ENCODE measurements around the gene IGFBP6. TPM values are rescaled to one million over a fixed set of nuclear protein-coding genes. Genes with fewer than 3 reads are reported as not detected.

Gene IGFBP6
- total RNA-seq, 1 experiment from 2014 or later = 6.4 TPM

GRCh38 chr12:53049571-53050318 lies 47.7 kb upstream of the IGFBP6 start, which contains the start of gene TNS2 (continued):
- TF ChIP-seq AFF4 (CRISPR knock-in tag; IDR thresholded peaks at IDR 0.05; ENCODE audit: borderline replicate concordance) (no peak), ERG (CRISPR knock-in tag; IDR thresholded peaks at IDR 0.05) (no peak), CREM (CRISPR knock-in tag; IDR thresholded peaks at IDR 0.05) (no peak), TEAD1 (CRISPR knock-in tag; IDR thresholded peaks at IDR 0.05) (0 out of 2 replicates have a peak, but pooled peaks have one; percentile 34), GABPB1 (CRISPR knock-in tag; IDR thresholded peaks at IDR 0.05) (peak; percentile 13; the same call in 1 of the 2 replicates), TEAD4 (CRISPR knock-in tag; IDR thresholded peaks at IDR 0.05) (no peak), USF1 (CRISPR knock-in tag; IDR thresholded peaks at IDR 0.05) (no peak), ARID4B (CRISPR knock-in tag; IDR thresholded peaks at IDR 0.05; ENCODE audit: borderline replicate concordance) (no peak), FOXP1 (CRISPR knock-in tag; IDR thresholded peaks at IDR 0.05; ENCODE audit: borderline replicate concordance) (no peak)

DNA sequence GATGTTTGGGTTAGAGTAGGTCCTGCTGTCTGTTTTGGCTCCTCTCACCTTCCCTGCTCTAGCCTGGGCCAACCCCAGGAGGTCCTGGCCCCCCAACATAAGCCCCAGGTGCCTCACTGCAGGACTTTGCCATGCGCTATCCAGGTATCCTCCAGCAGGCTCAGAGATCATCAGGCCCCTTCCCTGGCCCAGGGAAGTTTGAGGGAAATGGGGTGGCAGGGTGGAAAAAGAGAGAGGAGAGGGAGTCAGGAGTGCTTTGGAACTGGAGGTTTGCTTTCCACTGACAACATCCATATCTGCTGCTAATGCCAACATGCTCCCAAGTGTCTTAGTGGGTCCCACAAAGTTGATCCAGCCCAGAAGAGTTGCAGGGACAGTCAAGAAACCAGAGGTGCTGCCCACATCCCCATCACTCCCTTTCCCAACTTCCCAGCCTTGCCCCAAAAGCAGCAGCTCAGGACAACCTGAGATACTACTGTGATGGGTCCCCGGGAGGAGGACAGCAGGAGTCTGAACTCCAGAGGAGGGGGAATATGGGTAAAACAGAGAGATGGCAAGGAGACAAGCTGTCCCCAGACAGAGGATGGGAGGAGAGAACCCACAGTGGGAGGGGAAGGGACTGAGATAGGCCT lies 46.9 kb upstream of the IGFBP6 start:
- no peak for TF ChIP-seq RORB (CRISPR knock-in tag; IDR thresholded peaks at IDR 0.05)
- peaks cover 7% of the 10 kb centered on the region for H3K36me3 Mint-ChIP-seq
- peaks cover 17% of the 10 kb centered on the region for H3K27me3 Mint-ChIP-seq (ENCODE audit: low read depth)
- DNase-seq (ENCODE audit: low spot score) (no peak), ATAC-seq (no peak)
- POLR2A ChIA-PET = no interaction called here
- CTCF ChIA-PET = interaction anchor here (0.7 to 8.7 kb wide), 8 partner anchors 10 to 180 kb away, joined by 3 to 97 read pairs (median 4); no protein-coding TSS in a partner anchor
- H3K4me3 Mint-ChIP-seq = peak overlapping the region; percentile 62
- no peaks in the 10 kb centered on the region for H3K9me3 Mint-ChIP-seq
- H3K27ac Mint-ChIP-seq = no peak overlapping the region
- H3K4me1 Mint-ChIP-seq = peaks cover 55% of the 10 kb centered on the region

Measured in WTC11 (cell line).